GM10248 (cell line): ENCODE results near the gene RBM19.

Experiments used
- CTCF ChIA-PET: fragments of 300-600 bp; sonication (Branson Sonifier 250); formaldehyde crosslinking; extraction: SDS; loops from one replicate; lab custom pipeline; 2021; ENCODE audit warnings: antibody characterized with exemption; lab: Yijun Ruan, JAX
- POLR2A ChIA-PET: fragments of 350-650 bp; sonication (Branson Sonifier 250); formaldehyde crosslinking; extraction: SDS; loops from one replicate; lab custom pipeline; 2020; ENCODE audit warnings: antibody characterized with exemption; lab: Yijun Ruan, JAX
- DNase-seq: peaks from one replicate; pipeline ENCODE4 v3.0.0; 2012; ENCODE audit errors: extremely low spot score
- CTCF ChIP-seq: IDR thresholded peaks from 2 replicates; pipeline ENCODE4 v1.5.1; 2012; ENCODE audit warnings: mild to moderate bottlenecking, low read depth; ENCODE audit errors: extremely low read depth, missing control alignments, control extremely low read depth

RBM19 gene

GRCh38 chr12:113910751-113911272 is 55.3 kb downstream of the RBM19 start:
- DNase-seq: no peak
- no peak for TF ChIP-seq CTCF
- ChIA-PET POLR2A (no interaction called here), CTCF (interaction anchor here (1.6 to 7.1 kb wide), 2 partner anchors 8 to 449 kb away, joined by 7 to 34 read pairs; no protein-coding TSS in a partner anchor)

GRCh38 chr12:113909776-113910420 is 56.2 kb downstream of the RBM19 start:
- no peak for DNase-seq
- ChIA-PET POLR2A (no interaction called here), CTCF (interaction anchor here (1.4 to 7.1 kb wide), 6 partner anchors 9 to 448 kb away, joined by 3 to 34 read pairs (median 6); partner anchors contain the start of gene RBM19)
- TF ChIP-seq CTCF: no peak

GRCh38 chr12:113908584-113909100 is 57.5 kb downstream of the RBM19 start:
- ChIA-PET CTCF (interaction anchor here (1.0 to 7.1 kb wide), 8 partner anchors 9 to 447 kb away, joined by 3 to 34 read pairs (median 4); partner anchors contain the start of gene RBM19), POLR2A (no interaction called here)
- no peak for TF ChIP-seq CTCF
- no peak for DNase-seq

- no peak for DNase-seq
- ChIA-PET CTCF (interaction anchor here (1.7 to 7.1 kb wide), 3 partner anchors 11 to 446 kb away, joined by 3 to 34 read pairs (median 19); no protein-coding TSS in a partner anchor), POLR2A (no interaction called here)
- no peak for TF ChIP-seq CTCF
These were observed 58.5 kb downstream of the RBM19 start for GRCh38 chr12:113907446-113908180.

- no peak for DNase-seq
- ChIA-PET POLR2A (no interaction called here), CTCF (interaction anchor here (3.2 kb wide), 1 partner anchor 12 kb away, joined by 19 read pairs; no protein-coding TSS in a partner anchor)
- no peak for TF ChIP-seq CTCF
These were observed 59.5 kb downstream of the RBM19 start for GRCh38 chr12:113906411-113907200.

GRCh38 chr12:113905829-113906228 is 60.3 kb downstream of the RBM19 start:
- no peak for TF ChIP-seq CTCF
- CTCF ChIA-PET: no interaction called here
- POLR2A ChIA-PET: no interaction called here
- DNase-seq: no peak
